GM21390 (cell line): ENCODE data around the gene ZBTB48.
"Not testable (repeated sequence)": the region's sequence is repeated elsewhere in the genome, so short reads cannot be mapped to it uniquely, and the experiment has no call there.

Experiments used
- ATAC-seq: cut with Tn5 transposase; IDR thresholded peaks from one replicate; pipeline ENCODE4 v1.9.1; 2021; ENCODE audit not compliant: unreplicated experiment

The ZBTB48 gene

DNA sequence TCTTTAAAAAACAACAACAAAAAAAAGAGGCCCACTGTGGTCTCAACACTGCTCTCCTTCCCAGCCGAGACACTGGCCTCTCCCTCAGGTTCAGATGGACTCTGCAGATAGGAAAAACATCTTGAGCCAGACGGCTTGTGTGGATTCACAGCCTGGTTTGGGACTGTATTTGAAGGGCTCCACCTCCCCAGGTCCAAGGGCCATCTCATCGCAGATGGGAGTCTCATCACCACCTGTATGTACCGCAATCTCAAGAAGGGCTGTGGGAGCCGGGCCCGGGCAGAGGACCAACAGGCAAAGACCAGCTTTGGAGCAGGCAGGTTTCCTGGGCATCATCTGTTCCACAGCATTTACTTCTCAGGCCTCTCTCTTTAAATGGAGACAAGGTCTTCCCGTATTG is 10.3 kb downstream of the ZBTB48 start:
- ATAC-seq = no peak

DNA sequence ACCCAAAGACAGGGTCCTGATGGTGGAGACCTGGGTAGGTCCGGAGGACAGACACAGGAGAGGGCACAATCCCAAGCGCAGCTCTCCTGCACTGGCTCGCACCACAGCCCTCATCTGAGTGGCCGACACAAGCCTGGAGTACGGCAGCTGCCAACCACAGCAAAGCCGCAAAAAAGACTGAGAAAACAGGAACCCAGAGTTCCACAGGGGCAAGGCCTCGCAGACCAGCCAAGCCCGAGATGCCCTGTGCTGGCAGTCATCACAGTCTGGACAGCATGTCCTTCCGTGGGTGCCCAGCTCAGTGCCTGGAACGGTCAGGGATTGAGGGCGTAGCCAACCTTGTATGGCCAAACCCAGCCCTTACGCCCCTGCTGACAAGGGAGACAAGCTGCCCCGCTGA is 11.4 kb downstream of the ZBTB48 start:
- ATAC-seq = no peak

DNA sequence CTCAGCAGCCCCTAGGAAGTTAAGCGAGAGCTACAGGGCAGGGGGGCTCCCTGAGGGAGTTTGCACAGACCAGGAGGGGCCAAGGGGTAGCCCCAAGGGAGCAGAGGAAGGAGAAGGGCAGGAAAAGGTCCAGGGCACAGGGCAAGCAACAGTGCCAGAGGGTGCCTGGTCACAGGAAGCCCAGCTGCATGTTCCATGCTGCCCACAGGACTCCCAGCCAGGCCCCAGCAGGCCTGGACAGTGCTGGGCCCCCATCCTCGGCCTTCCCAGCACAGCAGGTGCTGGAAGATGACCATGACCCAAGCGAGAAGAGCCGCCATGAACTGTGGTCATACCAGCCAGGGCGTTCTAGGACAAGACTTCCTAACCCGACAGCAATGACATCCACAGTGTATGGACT is 11.8 kb downstream of the ZBTB48 start:
- ATAC-seq = no peak

DNA sequence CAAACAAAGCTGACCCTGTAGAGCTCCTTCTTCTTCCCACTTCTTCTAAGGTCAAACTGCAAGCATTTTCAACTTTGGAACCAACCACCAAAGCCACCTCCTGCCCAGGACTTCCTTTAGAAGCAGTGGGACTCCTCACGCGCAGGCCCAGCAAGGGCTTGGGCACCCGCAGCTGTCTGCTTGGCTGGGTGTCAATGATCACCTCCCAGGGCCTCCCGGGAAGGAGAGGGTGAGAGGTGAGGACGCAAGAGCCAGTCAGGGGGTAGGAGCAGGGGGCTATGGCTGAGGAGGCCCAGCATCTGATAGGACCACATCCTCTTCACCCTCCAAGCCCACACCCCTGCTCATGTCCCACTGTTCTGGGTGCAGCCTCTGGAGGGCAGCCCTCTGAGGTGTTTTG is 12.6 kb downstream of the ZBTB48 start:
- no peak for ATAC-seq

DNA sequence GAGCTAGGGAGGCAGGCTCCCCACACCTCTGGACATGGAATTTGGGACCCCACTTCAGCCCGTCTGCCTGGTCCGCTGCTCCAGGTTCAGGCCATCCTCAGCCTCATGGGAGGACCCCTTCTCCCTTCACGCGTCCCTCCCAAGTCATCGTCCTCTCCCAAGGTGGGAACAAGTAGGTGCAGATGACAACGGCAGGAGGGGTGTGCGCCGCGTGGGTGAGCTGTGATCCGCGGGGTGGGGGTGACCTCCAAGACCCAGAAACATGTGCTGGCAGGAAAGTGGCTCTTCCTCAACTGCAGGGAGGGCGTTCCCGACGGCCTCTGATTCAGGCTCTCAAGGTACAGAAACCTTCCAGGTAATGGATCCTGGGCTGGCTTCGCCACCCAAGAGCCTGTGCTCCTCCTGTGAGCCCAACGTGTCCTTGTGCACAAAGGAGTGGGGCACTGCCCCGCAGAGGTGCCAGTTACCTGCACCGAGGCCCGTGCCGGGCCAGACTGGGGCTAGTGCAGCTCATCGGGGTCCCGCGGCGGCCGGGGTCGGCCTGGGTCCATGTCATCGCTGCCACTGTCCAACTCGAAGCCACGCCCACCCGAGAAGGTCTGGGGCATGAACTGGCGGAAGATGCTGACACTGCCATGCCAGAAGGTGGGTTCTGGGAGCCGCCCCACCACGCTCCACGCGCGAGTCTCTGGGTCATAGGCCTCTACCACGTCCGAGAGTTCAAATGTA is 13.2 kb downstream of the ZBTB48 start:
- no peak for ATAC-seq

DNA sequence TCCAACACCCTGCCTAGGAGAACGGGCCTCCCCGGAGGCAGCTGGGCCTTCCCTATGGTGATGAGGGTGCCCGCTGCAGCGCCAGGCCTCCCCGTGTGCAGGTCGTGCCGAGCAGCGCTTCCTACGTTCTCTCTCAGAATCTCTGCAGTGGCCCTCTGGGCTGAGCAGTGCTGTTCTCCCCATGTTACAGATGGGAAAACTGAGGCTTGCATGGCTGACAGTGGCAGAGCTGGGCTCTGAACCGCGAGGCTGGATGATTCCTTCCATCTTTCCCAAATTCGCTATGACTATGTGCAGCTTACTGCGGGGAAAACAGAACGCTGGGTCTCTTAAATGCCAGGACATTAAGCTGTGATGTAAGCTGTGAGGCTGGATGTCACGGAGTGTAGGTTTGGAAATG is 14.0 kb downstream of the ZBTB48 start:
- no peak for ATAC-seq

DNA sequence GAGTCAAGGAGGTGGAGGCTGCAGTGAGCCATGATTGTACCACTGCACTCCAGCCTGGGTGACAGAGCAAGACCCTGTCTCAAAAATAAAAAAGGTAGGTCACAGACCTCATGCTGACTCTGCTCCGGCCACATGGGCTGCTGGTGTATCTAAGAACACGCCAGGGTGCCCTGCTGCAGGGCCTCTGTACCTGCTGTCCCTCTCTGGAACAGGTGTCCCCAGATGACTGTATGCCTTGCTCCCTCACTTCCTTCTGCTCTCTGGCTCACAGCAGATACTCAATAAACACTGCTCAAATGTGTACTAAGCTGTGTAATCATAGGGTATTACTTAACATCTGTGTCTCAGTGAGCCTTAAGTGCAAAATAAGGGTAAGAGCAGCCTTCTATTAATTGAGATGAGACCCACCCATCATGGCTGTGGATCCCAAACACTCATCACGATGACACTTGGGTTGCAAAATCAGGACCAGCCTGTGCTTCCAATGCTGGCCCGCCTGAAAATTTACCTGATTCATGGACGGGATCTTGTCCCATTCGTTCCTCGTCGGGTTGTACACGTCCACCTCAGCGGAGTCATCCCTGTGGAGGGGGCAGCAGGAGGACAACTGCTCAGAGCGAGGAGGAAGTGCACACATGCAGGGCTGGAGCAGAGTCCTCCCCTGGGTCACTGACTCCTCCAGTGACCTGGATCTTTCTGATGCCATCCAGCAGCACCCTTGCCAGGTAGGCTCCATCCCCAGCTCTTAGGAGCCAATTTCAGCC is 15.4 kb downstream of the ZBTB48 start:
- ATAC-seq = no peak

DNA sequence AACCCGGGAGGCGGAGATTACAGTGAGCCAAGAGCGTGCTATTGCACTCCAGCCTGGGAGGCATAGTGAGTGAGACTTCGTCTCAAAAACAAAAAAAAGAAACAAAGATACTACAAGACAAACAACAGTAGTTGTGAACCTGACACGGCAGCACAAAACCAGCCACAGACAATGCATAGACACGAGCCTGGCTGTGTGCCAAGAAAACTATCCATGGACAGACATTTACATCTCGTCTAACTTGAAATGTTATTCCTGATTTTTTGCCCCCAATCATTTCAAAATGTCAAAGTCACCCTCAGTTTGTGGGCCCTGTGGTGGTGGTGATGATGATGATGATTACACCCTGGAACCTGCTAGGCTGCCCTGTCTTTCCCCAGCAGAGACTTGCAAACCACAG is 16.6 kb downstream of the ZBTB48 start:
- ATAC-seq = no peak

DNA sequence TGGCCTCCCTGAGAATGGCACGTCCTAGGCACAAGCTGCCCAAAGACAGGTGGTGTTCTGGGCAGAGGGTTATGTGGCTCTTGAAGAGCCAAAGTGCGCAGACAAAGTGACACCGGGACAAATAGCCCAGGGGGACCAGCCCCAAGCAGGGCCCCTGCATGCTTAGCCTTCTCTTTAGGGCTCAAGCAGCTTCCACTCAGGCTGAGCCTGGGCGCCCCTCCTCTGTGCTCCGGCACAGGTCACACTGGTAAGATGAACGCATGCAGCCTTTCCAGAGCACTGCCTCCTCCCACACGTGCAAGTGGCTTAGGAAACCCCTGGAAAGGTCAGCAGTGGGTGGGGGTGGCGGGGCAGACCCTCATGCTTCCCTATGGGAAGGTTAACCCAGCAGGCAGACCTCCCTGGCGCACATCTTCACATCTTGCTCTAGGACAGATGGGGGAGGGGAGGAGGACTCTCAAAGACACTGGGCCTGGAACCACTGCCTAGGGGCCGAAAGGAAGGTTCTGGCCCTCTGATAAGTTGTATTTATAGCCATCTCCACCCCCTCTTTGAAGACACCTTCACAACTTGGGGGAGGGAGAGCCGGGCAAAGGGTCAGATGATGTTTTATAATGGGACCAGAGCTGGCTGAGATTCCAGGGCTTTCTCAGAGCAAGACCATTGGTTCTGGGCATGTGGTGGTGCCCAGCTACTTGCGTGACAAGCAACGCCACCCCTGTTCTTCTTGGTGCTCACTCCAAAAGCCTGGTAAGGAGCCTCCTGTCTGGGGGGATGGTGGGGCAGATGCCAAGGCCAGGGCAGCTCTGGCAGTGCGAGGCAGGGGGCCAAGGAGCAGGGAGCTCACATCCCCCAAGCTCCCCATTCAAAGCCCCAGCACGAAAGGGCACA is 17.3 kb downstream of the ZBTB48 start:
- ATAC-seq = no peak

DNA sequence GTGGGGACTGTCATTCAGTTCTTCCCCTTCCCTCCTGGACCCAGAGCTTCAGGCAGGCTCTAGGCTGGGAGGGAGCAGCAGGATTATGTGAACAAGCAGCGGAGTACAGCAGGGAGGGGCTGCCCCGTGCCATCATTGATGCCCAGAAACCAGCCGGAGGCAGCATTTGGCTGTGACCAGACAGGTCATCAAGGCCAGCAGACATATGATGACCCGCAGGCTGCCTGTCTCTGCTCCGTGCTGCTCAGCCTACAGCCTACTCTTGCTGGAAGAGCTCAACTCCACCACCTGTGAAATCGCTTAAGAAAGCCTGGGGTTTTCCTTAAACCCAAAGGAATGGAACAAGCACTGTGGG is 18.0 kb downstream of the ZBTB48 start:
- ATAC-seq = no peak

DNA sequence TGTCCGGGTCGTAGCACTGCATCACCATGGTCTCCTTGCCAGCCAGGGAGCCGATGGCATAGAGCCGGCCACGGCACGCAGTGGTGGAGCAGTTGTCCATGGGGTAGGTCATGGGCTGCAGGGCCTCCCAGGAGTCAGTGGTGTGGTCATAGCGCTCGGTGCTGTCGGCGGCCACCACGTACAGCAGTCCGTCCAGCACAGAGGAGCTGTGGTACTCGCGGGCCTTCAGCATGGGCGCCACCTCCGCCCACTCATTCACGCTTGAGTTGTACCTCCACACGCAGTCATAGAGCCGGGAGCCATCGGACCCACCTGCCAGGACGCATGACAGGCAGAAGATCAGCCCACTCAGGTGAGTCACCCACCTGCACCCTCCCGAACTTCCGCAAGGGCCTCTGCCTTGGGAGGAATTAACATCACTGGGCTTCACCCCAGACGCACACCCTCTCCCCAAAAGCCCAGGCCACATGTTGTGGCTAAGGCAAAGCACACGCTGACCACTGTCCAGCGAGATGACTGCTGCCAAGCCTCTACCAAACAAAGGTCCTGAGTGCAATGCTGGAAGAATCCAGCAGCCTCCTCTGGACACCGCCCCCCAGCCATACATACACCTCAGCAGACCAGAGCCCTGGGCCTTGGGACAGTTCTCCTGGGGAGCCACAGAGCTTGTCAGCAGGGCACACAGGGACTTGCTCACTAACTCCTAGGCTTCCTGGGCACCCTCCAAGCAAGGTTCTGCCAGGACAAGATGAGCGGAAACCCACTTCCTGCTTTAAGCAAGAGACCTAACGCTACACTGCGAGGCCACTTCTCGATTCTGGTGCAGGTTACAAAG is 19.6 kb downstream of the ZBTB48 start:
- no peak for ATAC-seq

DNA sequence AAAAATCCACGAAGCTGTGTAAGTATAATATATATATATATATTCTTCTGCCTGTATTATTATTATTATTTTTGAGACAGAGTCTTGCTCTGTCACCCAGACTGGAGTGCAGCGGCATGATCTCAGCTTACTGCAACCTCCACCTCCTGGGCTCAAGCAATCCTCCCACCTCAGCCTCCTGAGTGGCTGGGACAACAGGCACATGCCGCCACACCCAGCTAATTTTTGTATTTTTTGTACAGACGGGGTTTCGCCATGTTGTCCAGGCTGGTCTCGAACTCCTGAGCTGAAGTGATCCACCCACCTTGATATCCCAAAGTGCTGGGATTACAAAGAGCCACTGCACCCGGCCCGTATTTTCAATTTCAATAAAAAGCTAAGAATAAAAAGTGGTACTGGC is 20.2 kb downstream of the ZBTB48 start:
- not testable (repeated sequence) for ATAC-seq

DNA sequence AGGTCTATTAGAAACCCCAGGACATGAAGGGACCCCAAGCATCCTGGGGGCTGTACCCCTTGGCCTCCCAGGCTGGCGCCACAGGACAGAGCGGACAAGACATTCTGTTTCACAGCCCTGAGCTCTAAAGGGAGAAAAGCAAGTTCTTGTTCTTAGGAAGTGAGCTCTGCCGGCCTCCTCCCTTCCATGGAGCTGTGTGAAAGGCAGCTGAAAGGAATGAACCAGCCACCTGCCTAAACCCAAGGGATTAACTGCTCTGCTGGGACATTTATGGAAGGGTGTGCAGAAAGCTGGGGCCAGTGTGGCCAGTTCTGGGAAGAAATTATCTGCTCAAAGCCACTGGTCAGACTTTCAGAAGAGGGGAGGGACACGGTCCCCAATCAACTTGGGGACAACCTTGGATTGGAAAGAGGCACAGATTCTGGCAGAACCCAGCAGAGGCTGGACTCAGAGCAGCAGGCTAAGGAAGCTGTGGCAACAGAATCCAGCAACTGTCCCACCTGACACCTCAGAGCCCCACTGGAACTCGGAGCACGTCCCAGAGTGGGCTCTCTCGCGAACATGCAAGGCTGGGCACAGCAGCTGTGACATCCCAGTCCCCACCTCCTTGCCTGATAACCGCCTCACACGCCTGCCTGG is 20.7 kb downstream of the ZBTB48 start:
- peak; percentile 2 for ATAC-seq

DNA sequence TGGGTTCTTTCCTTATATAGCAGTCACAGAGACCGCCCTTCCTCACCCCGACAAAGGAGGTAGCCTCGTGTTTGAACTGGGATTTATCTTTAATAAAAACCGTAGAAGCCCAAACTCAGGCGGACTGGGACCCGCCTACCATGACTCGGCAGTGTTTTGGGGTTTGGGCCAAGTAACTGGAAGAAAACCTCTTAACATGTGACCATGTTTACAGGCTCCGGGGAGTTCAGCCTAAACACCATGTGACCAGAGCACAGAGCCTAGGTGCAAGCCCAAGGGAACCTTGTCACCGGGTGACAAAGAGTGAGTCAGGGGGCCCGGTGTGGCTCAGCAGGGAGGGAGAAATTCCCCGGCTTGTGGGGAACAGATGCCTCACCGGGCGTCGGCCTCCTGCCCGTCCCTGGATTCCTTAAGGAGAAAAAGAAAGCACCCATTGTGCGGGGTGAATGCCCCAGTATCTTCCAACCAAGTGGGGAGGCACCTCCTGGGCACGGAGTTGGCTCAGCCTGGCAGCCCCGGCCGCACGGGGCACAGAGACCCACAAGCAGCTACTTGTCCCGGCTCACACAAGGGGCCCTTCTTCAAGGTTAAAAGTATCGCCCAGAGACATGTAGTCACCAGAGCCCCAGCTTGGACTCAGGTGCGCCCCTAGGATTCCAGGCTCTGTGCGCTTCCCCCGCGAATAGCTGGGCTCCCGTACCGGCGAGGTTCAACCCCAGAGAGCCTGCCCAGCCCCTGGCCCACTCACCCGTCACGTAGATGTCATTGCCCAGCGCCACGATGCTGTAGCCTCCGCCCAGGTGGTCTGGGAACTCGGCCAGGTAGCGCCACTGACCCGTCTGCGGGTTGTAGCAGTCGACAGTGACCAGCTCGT is 21.5 kb downstream of the ZBTB48 start:
- ATAC-seq = peak; percentile 31

DNA sequence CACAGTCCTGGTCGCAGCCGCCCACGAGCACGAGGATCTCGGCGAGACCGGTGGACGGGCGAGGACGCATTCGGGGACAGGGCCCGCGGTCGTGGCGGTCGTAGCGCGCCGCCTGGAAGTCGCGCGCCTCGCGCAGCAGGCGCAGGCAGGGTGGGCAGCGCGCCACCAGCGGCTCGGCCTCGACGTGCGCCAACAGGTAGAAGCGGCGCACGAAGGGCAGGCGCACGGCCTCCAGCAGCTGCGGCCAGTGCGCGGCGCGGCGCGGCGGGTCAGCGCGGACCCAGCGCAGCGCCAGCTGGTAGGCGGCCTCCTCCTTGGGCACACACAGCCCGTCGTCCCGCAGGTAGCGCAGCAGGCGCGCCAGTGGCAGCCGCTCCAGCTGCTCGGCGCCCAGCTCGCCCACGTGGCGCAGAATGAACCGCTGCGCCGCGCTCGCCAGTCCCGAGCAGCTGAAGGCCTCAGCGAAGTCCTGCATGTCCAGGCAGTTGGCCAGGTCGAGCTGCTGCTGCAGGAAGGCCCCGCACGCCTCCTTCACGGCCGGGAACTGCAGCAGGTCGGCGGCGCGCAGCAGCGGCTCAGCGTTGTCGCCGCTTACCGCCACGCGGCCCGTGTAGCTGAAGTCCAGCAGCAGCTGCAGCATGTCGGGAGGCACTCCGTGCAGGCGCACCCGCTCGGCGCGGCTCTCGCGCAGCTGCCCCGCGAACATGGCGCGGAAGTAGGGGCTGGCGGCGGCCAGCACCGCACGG is 22.3 kb downstream of the ZBTB48 start:
- peak; percentile 35 for ATAC-seq

DNA sequence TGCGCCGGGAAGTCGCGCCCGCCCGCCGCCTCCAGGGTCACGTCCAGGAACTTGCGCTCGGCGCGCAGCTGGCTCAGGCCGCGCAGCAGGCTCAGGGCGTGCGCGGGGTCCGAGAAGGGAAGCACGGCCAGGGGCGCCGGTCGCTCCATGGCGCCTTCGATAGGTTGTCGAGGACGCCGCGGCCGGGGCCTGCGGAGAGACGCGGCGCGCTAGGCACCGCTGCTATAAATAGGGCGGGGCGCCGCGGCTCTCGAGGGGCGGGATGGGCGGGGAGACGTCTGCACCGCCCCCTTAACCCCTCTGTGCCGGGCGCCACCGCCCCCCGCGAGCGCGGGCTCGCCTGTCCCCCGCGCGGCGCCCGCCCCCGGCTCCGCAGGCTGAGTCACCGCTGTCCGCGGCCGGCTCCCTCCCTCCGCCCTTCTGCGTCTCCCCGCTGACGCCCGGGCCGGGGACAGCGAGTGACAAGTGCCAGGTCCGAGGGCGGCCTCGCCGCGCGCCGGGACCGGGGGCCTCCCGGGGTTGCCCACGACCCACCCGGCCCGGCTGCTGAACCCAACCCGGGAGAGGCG is 23.0 kb downstream of the ZBTB48 start, which contains the start of gene KLHL21:
Gene KLHL21, minus strand, starts transcription at position 201 of the 569 bp plus-strand sequence. Its CDS starts 52 bp downstream, at position 149.
- peak; percentile 48 for ATAC-seq

DNA sequence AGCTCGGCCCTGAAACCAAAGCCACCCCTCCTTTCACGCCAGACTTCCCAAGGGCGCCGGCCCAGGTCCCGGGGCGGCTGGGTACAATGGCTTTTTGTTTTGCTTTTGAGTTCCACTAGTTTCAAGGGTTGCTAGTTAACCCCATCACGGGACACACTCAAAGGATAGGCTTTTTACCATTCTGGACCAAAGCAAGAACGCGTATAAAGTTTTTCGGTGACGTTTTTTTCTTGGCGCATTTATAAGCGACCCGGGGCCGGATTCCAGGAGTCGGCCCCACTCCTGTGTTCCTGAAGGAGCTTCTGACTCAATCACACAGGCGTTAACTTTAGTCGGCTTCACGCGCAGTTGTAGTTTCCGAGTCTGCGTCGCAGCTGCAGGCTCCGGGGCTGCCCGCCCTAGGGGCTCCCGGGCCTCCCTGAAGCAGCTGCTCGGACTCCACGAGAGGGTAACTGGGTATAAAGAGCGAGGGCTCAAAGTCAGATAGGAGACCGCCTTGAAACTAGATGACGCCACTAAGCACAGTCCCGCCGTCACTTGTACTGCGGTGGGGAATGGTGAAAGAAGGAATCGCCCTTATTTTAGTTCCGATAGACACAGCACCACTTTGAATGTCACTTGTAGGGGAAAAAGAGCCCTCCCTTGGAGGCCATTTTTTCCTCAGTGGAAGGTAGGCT is 23.6 kb downstream of the ZBTB48 start:
- peak; percentile 16 for ATAC-seq
